Suprapubic skin (tissue), 4 donors: ENCODE measurements around the gene PPP6R3. TPM values are rescaled to one million over a fixed set of nuclear protein-coding genes. Genes with fewer than 3 reads are reported as not detected.

Source experiments
- DNase-seq, 2 donors: peaks; one replicate each; pipeline ENCODE4 v3.0.0-alpha.2; 2019; ENCODE audit warnings: low spot score in 2 of 2
- H3K27ac ChIP-seq: fragments of 200-600 bp; sonication (generic); one replicate; pipeline ENCODE4 v1.5.1; 2019
- H3K27me3 ChIP-seq: fragments of 200-600 bp; sonication (generic); one replicate; pipeline ENCODE4 v1.5.1; 2019
- H3K36me3 ChIP-seq: fragments of 200-600 bp; sonication (generic); one replicate; pipeline ENCODE4 v1.5.1; 2019
- H3K4me1 ChIP-seq: fragments of 200-600 bp; sonication (generic); one replicate; pipeline ENCODE4 v1.5.1; 2019
- H3K4me3 ChIP-seq: fragments of 200-600 bp; sonication (generic); one replicate; pipeline ENCODE4 v1.5.1; 2019; ENCODE audit warnings: mild to moderate bottlenecking
- H3K9me3 ChIP-seq: fragments of 200-600 bp; sonication (generic); one replicate; pipeline ENCODE4 v1.5.1; 2019
- EP300 ChIP-seq: sonication (generic); formaldehyde crosslinking; IDR thresholded peaks from one replicate; pipeline ENCODE4 v1.6.1; 2017; ENCODE audit warnings: antibody characterized with exemption
- POLR2A ChIP-seq, 2 donors: fragments of 450-650 bp; IDR thresholded peaks; one replicate each; pipeline ENCODE4 v1.6.1; 2017; ENCODE audit warnings: antibody characterized with exemption in 2 of 2, mild to moderate bottlenecking in 2 of 2, moderate library complexity in 2 of 2
- POLR2AphosphoS5 ChIP-seq, 3 donors: sonication (generic); formaldehyde crosslinking; IDR thresholded peaks; one replicate each; pipeline ENCODE4 v1.6.1; 2017; ENCODE audit warnings: antibody characterized with exemption in 3 of 3
- WGBS: methylation state at CpG from one replicate; pipeline ENCODE4 v1.1.5; 2018; 5-methylcytosine and 5-hydroxymethylcytosine counted together
- total RNA-seq, 4 donors: library from RNA; depleted of rRNA; stranded (reverse); fragments of >200 nt; gene quantifications; one replicate each; pipeline ENCODE4 v1.1.0, GENCODE V29; 2016
- TF ChIP-seq, protein P1 (sequence below), 2 donors: fragments of 200-600 bp in 1 of 2; fragments of 450-650 bp in 1 of 2; sonication (generic) in 1 of 2; IDR thresholded peaks; one replicate each; pipeline ENCODE4 v1.5.1; 2016 to 2019; ENCODE audit warnings: antibody characterized with exemption in 2 of 2, mild to moderate bottlenecking in 1 of 2, moderate library complexity in 1 of 2

Gene PPP6R3
- total RNA-seq, 4 donors from 2014 or later, result 81.8 to 197 (median 97.0) TPM

DNA sequence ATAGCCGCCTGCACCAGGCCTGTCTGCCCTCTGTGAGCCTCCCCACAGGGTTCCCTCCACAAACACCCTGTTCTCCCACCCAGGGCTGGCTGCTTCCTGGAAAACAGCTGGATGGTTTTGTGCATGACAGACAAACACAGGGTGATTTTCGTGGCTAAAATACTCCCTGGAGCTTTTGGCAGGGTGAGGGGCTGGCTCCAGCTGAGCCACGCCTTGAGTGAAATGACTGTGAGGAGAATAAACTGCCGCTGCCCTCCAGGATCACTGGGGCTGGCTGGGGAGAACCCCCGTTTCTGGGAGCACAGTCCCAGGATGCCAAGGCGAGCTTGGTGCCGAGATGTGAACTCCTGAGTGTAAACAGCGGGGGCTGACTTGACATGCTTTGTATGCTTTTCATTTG is 20.3 kb upstream of the PPP6R3 start:
- peaks cover 13% of the 10 kb centered on the region for H3K4me1 ChIP-seq
- 92% methylated on average over 8 of the region's 8 CpGs for WGBS
- H3K27me3 ChIP-seq, result no peaks in the 10 kb centered on the region
- TF ChIP-seq, protein P1, sequence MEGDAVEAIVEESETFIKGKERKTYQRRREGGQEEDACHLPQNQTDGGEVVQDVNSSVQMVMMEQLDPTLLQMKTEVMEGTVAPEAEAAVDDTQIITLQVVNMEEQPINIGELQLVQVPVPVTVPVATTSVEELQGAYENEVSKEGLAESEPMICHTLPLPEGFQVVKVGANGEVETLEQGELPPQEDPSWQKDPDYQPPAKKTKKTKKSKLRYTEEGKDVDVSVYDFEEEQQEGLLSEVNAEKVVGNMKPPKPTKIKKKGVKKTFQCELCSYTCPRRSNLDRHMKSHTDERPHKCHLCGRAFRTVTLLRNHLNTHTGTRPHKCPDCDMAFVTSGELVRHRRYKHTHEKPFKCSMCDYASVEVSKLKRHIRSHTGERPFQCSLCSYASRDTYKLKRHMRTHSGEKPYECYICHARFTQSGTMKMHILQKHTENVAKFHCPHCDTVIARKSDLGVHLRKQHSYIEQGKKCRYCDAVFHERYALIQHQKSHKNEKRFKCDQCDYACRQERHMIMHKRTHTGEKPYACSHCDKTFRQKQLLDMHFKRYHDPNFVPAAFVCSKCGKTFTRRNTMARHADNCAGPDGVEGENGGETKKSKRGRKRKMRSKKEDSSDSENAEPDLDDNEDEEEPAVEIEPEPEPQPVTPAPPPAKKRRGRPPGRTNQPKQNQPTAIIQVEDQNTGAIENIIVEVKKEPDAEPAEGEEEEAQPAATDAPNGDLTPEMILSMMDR (IDR thresholded peaks at IDR 0.05), result no peak
- TF ChIP-seq POLR2A (IDR thresholded peaks at IDR 0.05) (no peak), POLR2AphosphoS5 (IDR thresholded peaks at IDR 0.05) (no peak), EP300 (no peak)
- DNase-seq, result no peak
- peaks cover 60% of the 10 kb centered on the region for H3K36me3 ChIP-seq
- no peaks in the 10 kb centered on the region for H3K9me3 ChIP-seq
- H3K27ac ChIP-seq, result no peak overlapping the region
- H3K4me3 ChIP-seq, result no peak overlapping the region

DNA sequence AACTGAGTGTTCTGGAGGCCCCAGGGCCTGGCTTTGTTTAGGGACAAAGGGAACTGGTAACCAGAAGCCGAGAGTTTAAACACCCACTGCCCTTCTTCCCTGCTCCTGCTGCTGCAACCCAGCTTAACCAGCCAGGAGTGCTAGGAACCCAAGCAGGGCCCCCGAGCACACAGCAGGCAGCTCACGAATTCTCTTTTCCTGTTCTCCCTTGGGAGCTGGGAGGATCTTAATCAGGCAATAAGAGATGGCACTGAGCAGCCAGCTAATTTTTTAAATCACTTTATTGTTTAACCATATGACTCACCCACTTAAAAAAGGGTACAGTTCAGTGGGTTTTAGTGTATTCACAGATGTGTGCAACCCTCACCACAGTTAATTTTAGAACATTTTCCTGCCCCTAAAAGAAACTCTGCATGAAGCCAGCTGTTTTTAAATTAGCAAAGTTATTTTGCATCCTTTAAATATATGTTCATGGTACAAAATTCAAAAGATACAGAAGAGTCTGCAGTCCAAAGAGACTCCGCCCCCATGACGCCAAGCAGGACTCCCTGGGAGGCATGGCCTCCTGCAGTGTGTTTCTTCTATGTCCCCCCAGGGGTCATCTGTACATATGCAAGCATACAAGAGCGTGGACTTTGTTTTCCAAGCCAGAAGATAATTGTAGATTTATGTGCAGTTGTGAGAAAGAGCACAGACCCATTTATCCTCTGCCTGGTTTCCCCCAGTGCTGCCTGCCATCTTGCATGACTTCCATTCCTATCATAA is 18.9 kb upstream of the PPP6R3 start:
- no peak overlapping the region for H3K27ac ChIP-seq
- H3K4me3 ChIP-seq, result no peak overlapping the region
- H3K36me3 ChIP-seq, result peaks cover 56% of the 10 kb centered on the region
- no peak for DNase-seq
- H3K27me3 ChIP-seq, result no peaks in the 10 kb centered on the region
- TF ChIP-seq EP300, result no peak
- TF ChIP-seq POLR2A (IDR thresholded peaks at IDR 0.05), result no peak
- no peak for TF ChIP-seq POLR2AphosphoS5 (IDR thresholded peaks at IDR 0.05)
- TF ChIP-seq, protein P1 (IDR thresholded peaks at IDR 0.05), result no peak
- no peaks in the 10 kb centered on the region for H3K9me3 ChIP-seq
- H3K4me1 ChIP-seq, result peaks cover 13% of the 10 kb centered on the region
- 63% methylated on average over 6 of the region's 6 CpGs for WGBS

DNA sequence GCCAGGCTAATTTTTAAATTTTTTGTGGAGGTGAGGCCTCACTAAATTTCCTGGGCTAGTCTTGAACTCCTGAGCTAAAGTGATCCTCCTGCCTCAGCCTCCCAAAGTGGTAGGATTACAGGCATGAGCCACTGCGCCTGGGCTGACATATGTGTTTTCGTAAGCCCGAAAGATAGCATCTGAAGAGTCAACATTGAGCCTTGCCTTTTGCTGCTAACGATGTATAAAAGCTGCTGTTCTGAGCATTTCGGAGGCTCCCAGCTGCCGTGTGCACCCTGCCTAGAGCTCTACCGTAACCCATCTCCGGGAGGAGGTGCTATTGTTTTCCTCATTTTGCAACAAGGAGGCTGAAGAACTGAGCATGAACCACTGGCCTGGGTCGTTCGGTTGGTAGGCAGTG is 18.1 kb upstream of the PPP6R3 start:
- WGBS, result 91% methylated on average over 9 of the region's 10 CpGs
- Histone ChIP-seq H3K4me3 (no peak overlapping the region), H3K4me1 (peaks cover 7% of the 10 kb centered on the region), H3K27ac (no peak overlapping the region), H3K9me3 (no peaks in the 10 kb centered on the region), H3K36me3 (peaks cover 51% of the 10 kb centered on the region), H3K27me3 (no peaks in the 10 kb centered on the region)
- no peak for TF ChIP-seq EP300
- TF ChIP-seq, protein P1 (IDR thresholded peaks at IDR 0.05), result no peak
- TF ChIP-seq POLR2A (IDR thresholded peaks at IDR 0.05), result no peak
- no peak for TF ChIP-seq POLR2AphosphoS5 (IDR thresholded peaks at IDR 0.05)
- no peak for DNase-seq

DNA sequence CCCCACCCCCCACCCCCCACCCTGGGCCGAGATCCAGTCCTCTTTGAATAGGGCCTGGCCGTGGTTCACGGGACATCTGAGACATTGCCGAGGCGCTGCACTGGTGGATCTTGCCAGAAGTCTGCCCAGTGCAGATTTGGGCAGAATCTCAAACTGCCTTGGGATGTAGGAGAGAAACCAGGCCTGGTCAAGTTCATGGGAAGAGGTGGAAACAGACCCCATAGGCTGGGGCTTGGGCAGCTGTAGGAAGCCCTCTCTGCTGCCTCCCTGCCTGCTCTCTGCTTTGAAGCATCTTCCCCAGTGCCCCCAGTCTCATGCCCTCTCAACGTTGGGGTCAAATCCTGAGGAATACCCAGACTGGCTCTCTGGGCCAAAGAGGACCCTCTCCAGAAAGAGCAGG is 16.0 kb upstream of the PPP6R3 start:
- peaks cover 43% of the 10 kb centered on the region for H3K36me3 ChIP-seq
- H3K4me1 ChIP-seq, result no peaks in the 10 kb centered on the region
- no peaks in the 10 kb centered on the region for H3K27me3 ChIP-seq
- no peak for DNase-seq
- no peaks in the 10 kb centered on the region for H3K9me3 ChIP-seq
- H3K4me3 ChIP-seq, result no peak overlapping the region
- TF ChIP-seq, protein P1 (IDR thresholded peaks at IDR 0.05), result no peak
- TF ChIP-seq EP300 (no peak), POLR2A (IDR thresholded peaks at IDR 0.05) (no peak), POLR2AphosphoS5 (IDR thresholded peaks at IDR 0.05) (no peak)
- H3K27ac ChIP-seq, result no peak overlapping the region
- WGBS, result 65% methylated on average over 6 of the region's 6 CpGs

DNA sequence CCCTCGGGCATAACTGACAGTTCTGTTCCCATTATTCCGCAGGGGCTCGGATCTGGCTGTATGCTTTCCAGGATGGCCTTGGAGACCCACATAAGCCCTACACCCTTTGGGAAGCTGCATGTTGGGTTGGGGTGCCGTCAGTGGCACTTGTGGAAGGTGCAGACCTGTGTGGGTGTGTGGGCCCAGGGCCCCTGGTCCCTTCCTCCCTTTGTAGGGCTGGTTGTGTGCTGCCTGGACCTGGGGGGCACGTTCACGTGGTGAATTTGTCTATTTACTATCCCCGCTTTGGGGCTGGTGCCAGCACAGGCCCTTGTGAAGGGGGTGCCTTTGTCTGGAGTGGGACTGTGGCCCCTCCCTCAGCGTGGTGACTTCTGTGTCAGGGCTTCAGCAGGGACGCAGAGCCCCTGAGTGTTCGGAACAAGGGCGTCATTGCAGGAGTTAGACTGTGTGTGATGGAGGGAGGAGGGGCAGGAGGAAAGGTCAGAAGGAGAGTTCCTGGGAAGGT is 15.0 kb upstream of the PPP6R3 start:
- Histone ChIP-seq H3K4me3 (no peak overlapping the region), H3K36me3 (peaks cover 33% of the 10 kb centered on the region), H3K4me1 (no peaks in the 10 kb centered on the region), H3K27ac (no peak overlapping the region), H3K27me3 (no peaks in the 10 kb centered on the region), H3K9me3 (no peaks in the 10 kb centered on the region)
- DNase-seq, result no peak
- TF ChIP-seq POLR2AphosphoS5 (IDR thresholded peaks at IDR 0.05), result no peak
- TF ChIP-seq, protein P1 (IDR thresholded peaks at IDR 0.05), result no peak
- TF ChIP-seq POLR2A (IDR thresholded peaks at IDR 0.05), result no peak
- TF ChIP-seq EP300, result no peak
- 91% methylated on average over 10 of the region's 11 CpGs for WGBS
